A673 (cell line): Measurements from ENCODE around the gene IQCH. TPM values are rescaled to one million over a fixed set of nuclear protein-coding genes. Genes with fewer than 3 reads are reported as not detected.

Experiments used
- BruUV-seq: library from RNA; stranded (reverse); fragments of 400-500 nt; replicated peaks from 2 replicates; lab custom pipeline; 2021; lab: Mats Ljungman, UMichigan
- CTCF ChIA-PET: fragments of 300-600 bp; sonication (Branson Sonifier 250); formaldehyde crosslinking; loops from one replicate; lab custom pipeline; 2022; ENCODE audit warnings: antibody characterized with exemption; lab: Charles Lee
- POLR2A ChIA-PET: fragments of 300-600 bp; sonication (Branson Sonifier 250); formaldehyde crosslinking; loops from one replicate; lab custom pipeline; 2022; ENCODE audit warnings: antibody characterized with exemption; ENCODE audit not compliant: low non-redundant PET; lab: Charles Lee
- DNase-seq: peaks from one replicate; pipeline ENCODE4 v3.0.0-alpha.2; 2015; ENCODE audit warnings: low spot score
- H3K27ac ChIP-seq: fragments of 200-600 bp; sonication (generic); 2 replicates; pipeline ENCODE4 v1.5.1; 2016; ENCODE audit warnings: mixed run types, low read depth, mild to moderate bottlenecking, mixed read lengths, antibody characterized with exemption, low read length; ENCODE audit not compliant: poor library complexity, severe bottlenecking
- H3K27me3 ChIP-seq: fragments of 200-600 bp; sonication (generic); replicated peaks from 2 replicates; pipeline ENCODE4 v1.6.1; 2017; ENCODE audit warnings: mixed run types, low read depth, mild to moderate bottlenecking, mixed read lengths, antibody characterized with exemption, low read length; ENCODE audit not compliant: insufficient read depth, poor library complexity
- H3K36me3 ChIP-seq: fragments of 200-600 bp; sonication (generic); 2 replicates; pipeline ENCODE4 v1.6.1; 2016; ENCODE audit warnings: mixed run types, mild to moderate bottlenecking, mixed read lengths, antibody characterized with exemption, low read length; ENCODE audit not compliant: insufficient read depth, poor library complexity, severe bottlenecking
- H3K4me1 ChIP-seq: fragments of 200-600 bp; sonication (generic); 2 replicates; pipeline ENCODE4 v1.6.1; 2017; ENCODE audit warnings: mixed run types, mild to moderate bottlenecking, mixed read lengths, antibody characterized with exemption, low read length; ENCODE audit not compliant: insufficient read depth, poor library complexity, severe bottlenecking
- H3K4me3 ChIP-seq: fragments of 200-600 bp; sonication (generic); 2 replicates; pipeline ENCODE4 v1.5.1; 2016; ENCODE audit warnings: low read depth, mixed run types, mild to moderate bottlenecking, mixed read lengths, low read length; ENCODE audit not compliant: poor library complexity, severe bottlenecking
- H3K9me3 ChIP-seq: fragments of 200-600 bp; sonication (generic); 2 replicates; pipeline ENCODE4 v1.6.1; 2016; ENCODE audit warnings: mixed run types, low read depth, mild to moderate bottlenecking, mixed read lengths, antibody characterized with exemption, low read length; ENCODE audit not compliant: poor library complexity, severe bottlenecking
- CTCF ChIP-seq: fragments of 300-800, 200-600 bp; sonication (generic); conservative IDR thresholded peaks from 2 replicates; pipeline ENCODE4 v1.5.1; 2017; ENCODE audit warnings: low read depth, mild to moderate bottlenecking, antibody characterized with exemption, low read length, moderate library complexity, mixed read lengths
- EZH2 ChIP-seq: fragments of 200-600 bp; sonication (generic); IDR thresholded peaks from 2 replicates; pipeline ENCODE4 v1.6.1; 2017; ENCODE audit warnings: borderline replicate concordance, low read depth, mild to moderate bottlenecking, mixed read lengths, antibody characterized with exemption, low read length; ENCODE audit not compliant: poor library complexity, severe bottlenecking
- intact Hi-C: fragments of 100-400 bp; cut with micrococcal nuclease; formaldehyde crosslinking; loops from one replicate; pipeline ENCODE4 v1.10.0; 2022; ENCODE audit not compliant: unreplicated experiment
- total RNA-seq: library from RNA; stranded (reverse); gene quantifications from 2 replicates; pipeline ENCODE4 v1.2.3, GENCODE V29; 2021

The IQCH gene
- total RNA-seq, 1 experiment from 2014 or later: 1.7 TPM

- BruUV-seq: no TSS peak
- CTCF ChIA-PET: no interaction called here
- no peaks in the 10 kb centered on the region for H3K27me3 ChIP-seq
- DNase-seq: no peak
- H3K27ac ChIP-seq: no peak overlapping the region
- H3K4me3 ChIP-seq: no peak overlapping the region
- POLR2A ChIA-PET: no interaction called here
- intact Hi-C loops: no loop called here
- no peaks in the 10 kb centered on the region for H3K36me3 ChIP-seq
- TF ChIP-seq EZH2 (no peak), CTCF (no peak)
- H3K4me1 ChIP-seq: peaks cover 13% of the 10 kb centered on the region
- H3K9me3 ChIP-seq: no peaks in the 10 kb centered on the region
Observed at GRCh38 chr15:67505675-67506572, 251.3 kb downstream of the IQCH start.

GRCh38 chr15:67506775-67507747, 252.5 kb downstream of the IQCH start:
- POLR2A ChIA-PET: interaction anchor here (0.8 kb wide), 1 partner anchor 17 kb away, joined by 3 read pairs; no protein-coding TSS in a partner anchor

More at GRCh38 chr15:67506775-67507747, 252.5 kb downstream of the IQCH start:
- peaks cover 4% of the 10 kb centered on the region for H3K4me1 ChIP-seq
- H3K4me3 ChIP-seq: no peak overlapping the region
- no peak for TF ChIP-seq EZH2
- TF ChIP-seq CTCF: no peak
- CTCF ChIA-PET: no interaction called here
- intact Hi-C loops: no loop called here
- BruUV-seq: no TSS peak
- no peak overlapping the region for H3K27ac ChIP-seq
- no peaks in the 10 kb centered on the region for H3K9me3 ChIP-seq
- no peak for DNase-seq
- no peaks in the 10 kb centered on the region for H3K27me3 ChIP-seq
- H3K36me3 ChIP-seq: no peaks in the 10 kb centered on the region
